Measurements from ENCODE around the gene MAML3.

MAML3 gene

GRCh38 chr4:139973616-139974015 is 180.4 kb downstream of the MAML3 start:
- in situ Hi-C loops (cut with HindIII; ENCODE audit: low sequenced_read_pairs), result no loop called here

- in situ Hi-C loops (cut with HindIII; ENCODE audit: low sequenced_read_pairs), result no loop called here
These were observed 181.0 kb downstream of the MAML3 start for GRCh38 chr4:139973015-139973414.

GRCh38 chr4:139972305-139972704 is 181.7 kb downstream of the MAML3 start:
- in situ Hi-C loops (cut with HindIII; ENCODE audit: low sequenced_read_pairs), result no loop called here

- in situ Hi-C loops (cut with HindIII; ENCODE audit: low sequenced_read_pairs), result no loop called here
These were observed 182.9 kb downstream of the MAML3 start for GRCh38 chr4:139971111-139971510.

GRCh38 chr4:139969635-139970266 is 184.2 kb downstream of the MAML3 start:
- in situ Hi-C loops (cut with HindIII; ENCODE audit: low sequenced_read_pairs), result no loop called here

- in situ Hi-C loops (cut with HindIII; ENCODE audit: low sequenced_read_pairs), result no loop called here
These were observed 185.2 kb downstream of the MAML3 start for GRCh38 chr4:139968831-139969230.

GRCh38 chr4:139966383-139966782 is 187.6 kb downstream of the MAML3 start:
- in situ Hi-C loops (cut with HindIII; ENCODE audit: low sequenced_read_pairs), result no loop called here

GRCh38 chr4:139965789-139966188 is 188.2 kb downstream of the MAML3 start:
- in situ Hi-C loops (cut with HindIII; ENCODE audit: low sequenced_read_pairs), result no loop called here

GRCh38 chr4:139963708-139964107 is 190.3 kb downstream of the MAML3 start:
- in situ Hi-C loops (cut with HindIII; ENCODE audit: low sequenced_read_pairs), result no loop called here

- in situ Hi-C loops (cut with HindIII; ENCODE audit: low sequenced_read_pairs), result no loop called here
These were observed 191.8 kb downstream of the MAML3 start for GRCh38 chr4:139962130-139962684.

GRCh38 chr4:139961344-139961946 is 192.5 kb downstream of the MAML3 start:
- in situ Hi-C loops (cut with HindIII; ENCODE audit: low sequenced_read_pairs), result no loop called here

GRCh38 chr4:139959396-139959795 is 194.6 kb downstream of the MAML3 start:
- in situ Hi-C loops (cut with HindIII; ENCODE audit: low sequenced_read_pairs), result no loop called here

- in situ Hi-C loops (cut with HindIII; ENCODE audit: low sequenced_read_pairs), result no loop called here
These were observed 195.3 kb downstream of the MAML3 start for GRCh38 chr4:139958739-139959098.

- in situ Hi-C loops (cut with HindIII; ENCODE audit: low sequenced_read_pairs), result no loop called here
These were observed 195.8 kb downstream of the MAML3 start for GRCh38 chr4:139957986-139958738.

- in situ Hi-C loops (cut with HindIII; ENCODE audit: low sequenced_read_pairs), result no loop called here
These were observed 196.9 kb downstream of the MAML3 start for GRCh38 chr4:139957065-139957464.

- in situ Hi-C loops (cut with HindIII; ENCODE audit: low sequenced_read_pairs), result no loop called here
These were observed 197.4 kb downstream of the MAML3 start for GRCh38 chr4:139956507-139957017.

- in situ Hi-C loops (cut with HindIII; ENCODE audit: low sequenced_read_pairs), result no loop called here
These were observed 198.4 kb downstream of the MAML3 start for GRCh38 chr4:139955600-139955999.

GRCh38 chr4:139954512-139954911 is 199.5 kb downstream of the MAML3 start:
- in situ Hi-C loops (cut with HindIII; ENCODE audit: low sequenced_read_pairs), result loop anchor here (5.0 kb wide), 1 partner anchor 47 kb away; no protein-coding TSS in a partner anchor

- in situ Hi-C loops (cut with HindIII; ENCODE audit: low sequenced_read_pairs), result loop anchor here (5.0 kb wide), 1 partner anchor 44 kb away; no protein-coding TSS in a partner anchor
These were observed 203.0 kb downstream of the MAML3 start for GRCh38 chr4:139951021-139951420.

- in situ Hi-C loops (cut with HindIII; ENCODE audit: low sequenced_read_pairs), result loop anchor here (5.0 kb wide), 1 partner anchor 43 kb away; no protein-coding TSS in a partner anchor
These were observed 203.4 kb downstream of the MAML3 start for GRCh38 chr4:139950568-139950967.

GRCh38 chr4:139944916-139945315 is 209.1 kb downstream of the MAML3 start:
- in situ Hi-C loops (cut with HindIII; ENCODE audit: low sequenced_read_pairs), result loop anchor here (5.0 kb wide), 1 partner anchor 62 kb away; no protein-coding TSS in a partner anchor

Measured in endothelial cell of hepatic sinusoid (primary cell).